OCI-LY7 (cell line): ENCODE measurements around the gene MISP. TPM values are rescaled to one million over a fixed set of nuclear protein-coding genes. Genes with fewer than 3 reads are reported as not detected.

Experiments used
- BruUV-seq: library from RNA; stranded (reverse); fragments of 400-500 nt; replicated peaks from 2 replicates; lab custom pipeline; 2021; lab: Mats Ljungman, UMichigan
- CTCF ChIA-PET: fragments of 300-600 bp; sonication (Branson Sonifier 250); formaldehyde crosslinking; loops from one replicate; lab custom pipeline; 2022; ENCODE audit warnings: antibody characterized with exemption; ENCODE audit not compliant: unreplicated experiment; lab: Charles Lee
- POLR2A ChIA-PET: fragments of 300-600 bp; sonication (Branson Sonifier 250); formaldehyde crosslinking; loops from one replicate; lab custom pipeline; 2022; ENCODE audit warnings: antibody characterized with exemption; lab: Charles Lee
- DNase-seq: peaks from one replicate; pipeline ENCODE4 v3.0.0-alpha.2; 2015; ENCODE audit warnings: low spot score
- H2AFZ ChIP-seq: fragments of 200-600 bp; sonication (generic), shearing (Covaris generic); 2 replicates; pipeline ENCODE4 v1.6.1; 2014; ENCODE audit warnings: mild to moderate bottlenecking, antibody characterized with exemption, low read length, moderate library complexity
- H3K27ac ChIP-seq: fragments of 200-600 bp; sonication (generic); 2 replicates; pipeline ENCODE4 v1.5.1; 2014; ENCODE audit warnings: mixed run types, low read depth, mild to moderate bottlenecking, moderate library complexity, low read length, inconsistent platforms; ENCODE audit not compliant: poor library complexity, severe bottlenecking
- H3K36me3 ChIP-seq: fragments of 200-600 bp; sonication (generic); 2 replicates; pipeline ENCODE4 v1.6.1; 2014; ENCODE audit warnings: mild to moderate bottlenecking, antibody characterized with exemption, low read length, moderate library complexity, mixed read lengths; ENCODE audit not compliant: insufficient read depth
- H3K4me1 ChIP-seq: fragments of 200-600 bp; sonication (generic); 2 replicates; pipeline ENCODE4 v1.5.1; 2014; ENCODE audit warnings: mild to moderate bottlenecking, low read length; ENCODE audit not compliant: insufficient read depth, poor library complexity, severe bottlenecking
- H3K4me2 ChIP-seq: fragments of 200-600 bp; sonication (generic); 2 replicates; pipeline ENCODE4 v1.6.1; 2014; ENCODE audit warnings: mild to moderate bottlenecking, low read length
- H3K4me3 ChIP-seq: fragments of 200-600 bp; sonication (generic); 2 replicates; pipeline ENCODE4 v1.5.1; 2014; ENCODE audit warnings: mild to moderate bottlenecking, low read depth, low read length; ENCODE audit not compliant: poor library complexity, severe bottlenecking
- H3K79me2 ChIP-seq: fragments of 200-600 bp; sonication (generic); 2 replicates; pipeline ENCODE4 v1.6.1; 2016; ENCODE audit warnings: low read depth, mild to moderate bottlenecking, low read length, moderate library complexity, mixed read lengths; ENCODE audit not compliant: insufficient read depth
- H3K9me2 ChIP-seq: fragments of 200-600 bp; sonication (generic); 2 replicates; pipeline ENCODE4 v1.6.1; 2016; ENCODE audit warnings: mild to moderate bottlenecking, low read length, mixed read lengths; ENCODE audit not compliant: insufficient read depth
- H3K9me3 ChIP-seq: fragments of 200-600 bp; sonication (generic); 2 replicates; pipeline ENCODE4 v1.6.1; 2014; ENCODE audit warnings: mild to moderate bottlenecking, mixed run types, low read length, mixed read lengths
- H4K20me1 ChIP-seq: fragments of 200-600 bp; sonication (generic); 2 replicates; pipeline ENCODE4 v1.6.1; 2014; ENCODE audit warnings: mild to moderate bottlenecking, antibody characterized with exemption, low read length, moderate library complexity, mixed read lengths; ENCODE audit not compliant: insufficient read depth
- EZH2phosphoT487 ChIP-seq: fragments of 200-600 bp; sonication (generic); IDR thresholded peaks from 2 replicates; pipeline ENCODE4 v1.6.1; 2018; ENCODE audit warnings: low read depth, borderline replicate concordance, mild to moderate bottlenecking, mixed run types, antibody characterized with exemption, low read length, moderate library complexity, mixed read lengths
- intact Hi-C: fragments of 100-400 bp; cut with micrococcal nuclease; formaldehyde crosslinking; loops from one replicate; pipeline ENCODE4 v1.10.0; 2022; ENCODE audit not compliant: unreplicated experiment
- total RNA-seq, 2 experiments: library from RNA; depleted of rRNA in 1 of 2; stranded (reverse); fragments of >200 nt in 1 of 2; shearing (Covaris generic) in 1 of 2; gene quantifications; 2 replicates each; pipeline ENCODE4 v1.2.3, GENCODE V29; 2014 to 2022
- TF ChIP-seq, protein P1 (sequence below): fragments of 200-600 bp; sonication (generic); conservative IDR thresholded peaks from 2 replicates; pipeline ENCODE4 v1.5.1; 2014; ENCODE audit warnings: mild to moderate bottlenecking, antibody characterized with exemption, low read length, moderate library complexity, mixed read lengths

MISP gene
- total RNA-seq, 2 experiments from 2014 or later, result 0.23 TPM; not detected in 1

DNA sequence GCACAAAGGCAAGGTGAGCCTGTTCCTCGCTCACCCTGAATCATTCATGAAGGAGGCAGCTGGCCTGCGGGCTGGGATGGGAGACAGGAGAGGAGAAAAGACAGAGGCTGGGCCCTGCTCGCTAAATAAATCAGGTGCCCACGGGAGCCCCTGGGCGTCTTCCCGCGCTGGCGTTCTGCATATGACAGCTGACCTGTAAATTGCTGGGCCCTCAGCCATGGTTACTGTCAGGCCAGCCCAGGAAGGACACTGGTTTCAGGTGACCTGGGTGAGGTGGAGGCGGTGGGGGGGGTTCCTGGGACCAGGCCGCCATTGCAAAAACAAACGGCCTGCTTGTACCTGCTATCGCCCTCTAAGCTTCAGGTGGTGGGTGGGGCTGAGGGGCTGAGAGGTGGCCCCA is 42.9 kb downstream of the MISP start:
- no peaks in the 10 kb centered on the region for H3K9me3 ChIP-seq
- no peak for TF ChIP-seq EZH2phosphoT487
- TF ChIP-seq, protein P1, sequence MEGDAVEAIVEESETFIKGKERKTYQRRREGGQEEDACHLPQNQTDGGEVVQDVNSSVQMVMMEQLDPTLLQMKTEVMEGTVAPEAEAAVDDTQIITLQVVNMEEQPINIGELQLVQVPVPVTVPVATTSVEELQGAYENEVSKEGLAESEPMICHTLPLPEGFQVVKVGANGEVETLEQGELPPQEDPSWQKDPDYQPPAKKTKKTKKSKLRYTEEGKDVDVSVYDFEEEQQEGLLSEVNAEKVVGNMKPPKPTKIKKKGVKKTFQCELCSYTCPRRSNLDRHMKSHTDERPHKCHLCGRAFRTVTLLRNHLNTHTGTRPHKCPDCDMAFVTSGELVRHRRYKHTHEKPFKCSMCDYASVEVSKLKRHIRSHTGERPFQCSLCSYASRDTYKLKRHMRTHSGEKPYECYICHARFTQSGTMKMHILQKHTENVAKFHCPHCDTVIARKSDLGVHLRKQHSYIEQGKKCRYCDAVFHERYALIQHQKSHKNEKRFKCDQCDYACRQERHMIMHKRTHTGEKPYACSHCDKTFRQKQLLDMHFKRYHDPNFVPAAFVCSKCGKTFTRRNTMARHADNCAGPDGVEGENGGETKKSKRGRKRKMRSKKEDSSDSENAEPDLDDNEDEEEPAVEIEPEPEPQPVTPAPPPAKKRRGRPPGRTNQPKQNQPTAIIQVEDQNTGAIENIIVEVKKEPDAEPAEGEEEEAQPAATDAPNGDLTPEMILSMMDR, result no peak
- H3K27ac ChIP-seq, result no peak overlapping the region
- no peak overlapping the region for H3K4me3 ChIP-seq
- peaks cover 10% of the 10 kb centered on the region for H3K79me2 ChIP-seq
- no TSS peak for BruUV-seq
- DNase-seq, result no peak
- no peaks in the 10 kb centered on the region for H3K9me2 ChIP-seq
- ChIA-PET CTCF (no interaction called here), POLR2A (no interaction called here)
- intact Hi-C loops, result no loop called here
- H3K36me3 ChIP-seq, result peaks cover 10% of the 10 kb centered on the region
- no peak overlapping the region for H3K4me2 ChIP-seq
- peaks cover 3% of the 10 kb centered on the region for H3K4me1 ChIP-seq
- no peak overlapping the region for H2AFZ ChIP-seq
- H4K20me1 ChIP-seq, result peaks cover 8% of the 10 kb centered on the region

DNA sequence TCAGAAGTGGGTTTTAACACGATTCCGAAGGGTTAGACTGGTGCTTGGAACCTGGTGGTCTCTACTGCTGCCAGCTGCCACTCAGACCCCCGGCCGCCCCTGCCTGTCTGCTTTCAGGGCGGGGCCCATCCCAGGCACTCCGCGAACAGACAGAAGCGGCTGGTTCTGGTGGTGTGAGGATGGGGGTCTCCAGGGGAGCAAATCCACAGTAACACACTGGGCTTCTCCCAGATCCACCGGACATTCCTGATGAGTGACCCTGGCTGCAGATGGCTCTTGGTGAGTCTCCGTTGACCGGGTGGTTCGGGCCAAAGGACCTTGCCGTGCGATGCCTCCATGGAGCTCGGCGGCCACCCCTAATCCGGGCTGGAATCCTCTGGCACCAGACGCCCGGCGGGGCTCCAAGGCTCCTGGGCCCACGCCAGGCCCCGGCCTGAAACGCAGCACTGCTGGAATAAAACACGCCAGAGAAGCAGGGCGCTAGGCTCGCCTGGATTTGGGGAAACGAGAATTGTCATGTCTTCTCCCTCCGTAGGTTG is 44.2 kb downstream of the MISP start:
- peaks cover 23% of the 10 kb centered on the region for H3K79me2 ChIP-seq
- H4K20me1 ChIP-seq, result peaks cover 21% of the 10 kb centered on the region
- no peaks in the 10 kb centered on the region for H3K9me2 ChIP-seq
- no peak overlapping the region for H3K4me2 ChIP-seq
- H3K4me3 ChIP-seq, result no peak overlapping the region
- intact Hi-C loops, result loop anchor here (5.0 kb wide), 1 partner anchor 223 kb away; the partner anchor contains the start of gene BSG
- no peak for DNase-seq
- H3K27ac ChIP-seq, result no peak overlapping the region
- H3K4me1 ChIP-seq, result peaks cover 15% of the 10 kb centered on the region
- peaks cover 23% of the 10 kb centered on the region for H3K36me3 ChIP-seq
- BruUV-seq, result no TSS peak
- H2AFZ ChIP-seq, result no peak overlapping the region
- H3K9me3 ChIP-seq, result no peaks in the 10 kb centered on the region
- TF ChIP-seq, protein P1, result no peak
- TF ChIP-seq EZH2phosphoT487, result no peak
- ChIA-PET POLR2A (no interaction called here), CTCF (no interaction called here)

DNA sequence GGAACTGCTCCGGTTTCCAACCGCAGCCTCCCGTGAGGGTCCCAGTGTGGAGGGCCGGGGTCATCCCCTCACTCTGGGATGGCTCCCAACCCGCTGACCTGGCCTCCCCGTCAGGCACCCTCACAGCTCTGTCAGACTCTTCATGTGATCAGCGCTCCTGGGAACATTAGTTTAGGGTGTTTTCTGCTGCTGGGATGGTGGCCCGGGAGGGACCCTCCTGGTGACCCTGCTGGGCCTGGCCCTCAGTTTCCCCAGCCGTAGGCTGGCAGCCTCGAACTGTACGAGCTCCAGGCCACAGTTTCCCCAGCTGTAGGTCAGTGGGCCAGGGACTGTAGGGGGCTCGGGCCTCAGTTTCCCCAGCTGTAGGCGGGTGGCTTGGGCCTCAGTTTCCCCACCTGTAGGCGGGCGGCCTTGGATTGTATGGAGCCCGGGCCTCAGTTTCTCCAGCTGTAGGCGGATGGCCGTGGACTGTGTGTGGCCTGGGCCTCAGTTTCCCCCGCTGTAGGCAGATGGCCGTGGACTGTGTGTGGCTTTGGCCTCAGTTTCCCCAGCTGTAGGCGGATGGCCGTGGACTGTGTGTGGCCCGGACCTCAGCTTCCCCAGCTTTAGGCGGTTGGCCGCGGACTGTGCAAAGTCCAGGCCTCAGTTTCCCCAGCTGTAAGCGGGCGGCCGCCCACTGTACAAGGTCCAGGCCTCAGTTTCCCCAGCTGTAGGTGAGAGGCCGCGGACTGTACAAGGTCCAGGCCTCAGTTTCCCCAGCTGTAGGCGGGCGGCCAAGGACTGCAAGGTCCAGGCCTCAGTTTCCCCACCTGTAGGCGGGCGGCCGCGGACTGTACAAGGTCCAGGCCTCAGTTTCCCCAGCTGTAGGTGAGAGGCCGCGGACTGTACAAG is 45.0 kb downstream of the MISP start:
- no peak overlapping the region for H3K27ac ChIP-seq
- POLR2A ChIA-PET, result no interaction called here

More for the DNA sequence above, 45.0 kb downstream of the MISP start:
- Histone ChIP-seq H4K20me1 (peaks cover 27% of the 10 kb centered on the region), H3K9me3 (no peaks in the 10 kb centered on the region), H3K4me2 (peak overlapping the region; percentile 85), H2AFZ (peak overlapping the region; percentile 91; the same call in 1 of the 2 replicates), H3K9me2 (no peaks in the 10 kb centered on the region), H3K4me3 (peak overlapping the region; percentile 73), H3K4me1 (peaks cover 21% of the 10 kb centered on the region), H3K36me3 (peaks cover 31% of the 10 kb centered on the region), H3K79me2 (peaks cover 31% of the 10 kb centered on the region)
- no TSS peak for BruUV-seq
- intact Hi-C loops, result loop anchor here (2.0 to 5.0 kb wide), 2 partner anchors 133 to 224 kb away; partner anchors contain the start of genes BSG and RNF126
- no peak for DNase-seq
- TF ChIP-seq, protein P1, result no peak
- TF ChIP-seq EZH2phosphoT487, result no peak
- CTCF ChIA-PET, result no interaction called here
